Metanephros (tissue), 2 donors: Measurements from ENCODE around the gene NTNG1. TPM values are rescaled to one million over a fixed set of nuclear protein-coding genes. Genes with fewer than 3 reads are reported as not detected.

ENCODE experiments used
- small RNA-seq: library from RNA; depleted of rRNA; stranded (forward); fragments of <200 nt; gene quantifications from one replicate; pipeline ENCODE3, GENCODE V24; 2014; ENCODE audit warnings: low replicate concordance
- total RNA-seq: library from RNA; depleted of rRNA; stranded (reverse); fragments of >200 nt; gene quantifications from one replicate; pipeline ENCODE4 v1.2.3, GENCODE V29; 2014

NTNG1 gene
- total RNA-seq: 14.3 TPM

GRCh38 chr1:107140703-107141490, at the start of gene NTNG1:
NTNG1 (plus strand) TSS chr1:107141039.

Small RNA genes within 50 kb of the gene (small RNA-seq; reads per million reads assigned to genes)
- 0.12 reads per million for gene AC114491.1

Other genes with a start within 250 kb of the NTNG1 start
- 26.2 TPM for gene PRMT6, start 84.4 kb upstream of the NTNG1 start, total RNA-seq